Neural cell (in vitro differentiated cells): ENCODE data around the gene CCDC24.

Experiments used
- EZH2 ChIP-seq: fragments of 200-600, 300-800 bp; shearing (Covaris generic), sonication (generic); IDR thresholded peaks from 2 replicates; pipeline ENCODE4 v1.6.1; 2014; ENCODE audit warnings: antibody characterized with exemption, low read length, borderline replicate concordance, mild to moderate bottlenecking; ENCODE audit not compliant: insufficient read depth, poor library complexity, severe bottlenecking
- MXI1 ChIP-seq: fragments of 450-650 bp; conservative IDR thresholded peaks from 2 replicates; pipeline ENCODE4 v1.6.1; 2014; ENCODE audit warnings: antibody characterized with exemption, mild to moderate bottlenecking; ENCODE audit not compliant: poor library complexity, severe bottlenecking
- TF ChIP-seq, protein P1 (sequence below): fragments of 450-650 bp; IDR thresholded peaks from 2 replicates; pipeline ENCODE4 v1.5.1; 2014; ENCODE audit warnings: antibody characterized with exemption, mild to moderate bottlenecking, moderate library complexity; ENCODE audit not compliant: poor library complexity, severe bottlenecking

DNA sequence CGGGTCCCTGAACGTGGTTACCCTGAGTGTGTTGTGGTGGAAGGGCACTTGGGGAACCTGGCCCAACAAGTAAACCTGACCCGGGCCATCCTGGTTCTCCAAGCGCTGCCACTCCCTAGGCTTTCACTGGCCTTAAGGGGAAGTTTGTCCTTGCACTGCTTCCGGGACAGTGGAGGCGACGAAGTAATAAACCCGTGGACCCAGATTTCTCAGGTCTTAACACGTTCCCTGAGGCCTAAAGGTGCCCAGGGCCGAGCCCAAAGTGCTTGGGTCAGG, 261 bp upstream of the CCDC24 start:
- TF ChIP-seq, protein P1, sequence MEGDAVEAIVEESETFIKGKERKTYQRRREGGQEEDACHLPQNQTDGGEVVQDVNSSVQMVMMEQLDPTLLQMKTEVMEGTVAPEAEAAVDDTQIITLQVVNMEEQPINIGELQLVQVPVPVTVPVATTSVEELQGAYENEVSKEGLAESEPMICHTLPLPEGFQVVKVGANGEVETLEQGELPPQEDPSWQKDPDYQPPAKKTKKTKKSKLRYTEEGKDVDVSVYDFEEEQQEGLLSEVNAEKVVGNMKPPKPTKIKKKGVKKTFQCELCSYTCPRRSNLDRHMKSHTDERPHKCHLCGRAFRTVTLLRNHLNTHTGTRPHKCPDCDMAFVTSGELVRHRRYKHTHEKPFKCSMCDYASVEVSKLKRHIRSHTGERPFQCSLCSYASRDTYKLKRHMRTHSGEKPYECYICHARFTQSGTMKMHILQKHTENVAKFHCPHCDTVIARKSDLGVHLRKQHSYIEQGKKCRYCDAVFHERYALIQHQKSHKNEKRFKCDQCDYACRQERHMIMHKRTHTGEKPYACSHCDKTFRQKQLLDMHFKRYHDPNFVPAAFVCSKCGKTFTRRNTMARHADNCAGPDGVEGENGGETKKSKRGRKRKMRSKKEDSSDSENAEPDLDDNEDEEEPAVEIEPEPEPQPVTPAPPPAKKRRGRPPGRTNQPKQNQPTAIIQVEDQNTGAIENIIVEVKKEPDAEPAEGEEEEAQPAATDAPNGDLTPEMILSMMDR = no peak
- TF ChIP-seq EZH2 (no peak), MXI1 (no peak)
